ENCODE results near the gene MLLT3.

GRCh38 chr9:20302197-20302596 is 320.1 kb downstream of the MLLT3 start:
- TF ChIP-seq, protein P1, sequence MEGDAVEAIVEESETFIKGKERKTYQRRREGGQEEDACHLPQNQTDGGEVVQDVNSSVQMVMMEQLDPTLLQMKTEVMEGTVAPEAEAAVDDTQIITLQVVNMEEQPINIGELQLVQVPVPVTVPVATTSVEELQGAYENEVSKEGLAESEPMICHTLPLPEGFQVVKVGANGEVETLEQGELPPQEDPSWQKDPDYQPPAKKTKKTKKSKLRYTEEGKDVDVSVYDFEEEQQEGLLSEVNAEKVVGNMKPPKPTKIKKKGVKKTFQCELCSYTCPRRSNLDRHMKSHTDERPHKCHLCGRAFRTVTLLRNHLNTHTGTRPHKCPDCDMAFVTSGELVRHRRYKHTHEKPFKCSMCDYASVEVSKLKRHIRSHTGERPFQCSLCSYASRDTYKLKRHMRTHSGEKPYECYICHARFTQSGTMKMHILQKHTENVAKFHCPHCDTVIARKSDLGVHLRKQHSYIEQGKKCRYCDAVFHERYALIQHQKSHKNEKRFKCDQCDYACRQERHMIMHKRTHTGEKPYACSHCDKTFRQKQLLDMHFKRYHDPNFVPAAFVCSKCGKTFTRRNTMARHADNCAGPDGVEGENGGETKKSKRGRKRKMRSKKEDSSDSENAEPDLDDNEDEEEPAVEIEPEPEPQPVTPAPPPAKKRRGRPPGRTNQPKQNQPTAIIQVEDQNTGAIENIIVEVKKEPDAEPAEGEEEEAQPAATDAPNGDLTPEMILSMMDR (IDR thresholded peaks at IDR 0.05), result no peak
- no peak for TF ChIP-seq POLR2AphosphoS5 (IDR thresholded peaks at IDR 0.05; ENCODE audit: insufficient read depth in 1 of 2, low read depth in 1 of 2)
- no peak for TF ChIP-seq POLR2A (IDR thresholded peaks at IDR 0.05)

Data from vagina (tissue), 2 donors.